GM12878 (cell line): Measurements from ENCODE around the gene KLHDC1.

Experiments
- PML ChIP-seq: IDR thresholded peaks from 2 replicates; pipeline ENCODE4 v1.6.1; 2012; ENCODE audit warnings: low read length, inconsistent platforms
- SP1 ChIP-seq: IDR thresholded peaks from one replicate; pipeline ENCODE4 v1.6.1; 2011; ENCODE audit warnings: low read depth, low read length
- TF ChIP-seq, protein P1 (sequence below): fragments of 450-650 bp; IDR thresholded peaks from 2 replicates; pipeline ENCODE4 v1.6.1; 2017; ENCODE audit warnings: antibody characterized with exemption, mild to moderate bottlenecking, moderate library complexity

DNA sequence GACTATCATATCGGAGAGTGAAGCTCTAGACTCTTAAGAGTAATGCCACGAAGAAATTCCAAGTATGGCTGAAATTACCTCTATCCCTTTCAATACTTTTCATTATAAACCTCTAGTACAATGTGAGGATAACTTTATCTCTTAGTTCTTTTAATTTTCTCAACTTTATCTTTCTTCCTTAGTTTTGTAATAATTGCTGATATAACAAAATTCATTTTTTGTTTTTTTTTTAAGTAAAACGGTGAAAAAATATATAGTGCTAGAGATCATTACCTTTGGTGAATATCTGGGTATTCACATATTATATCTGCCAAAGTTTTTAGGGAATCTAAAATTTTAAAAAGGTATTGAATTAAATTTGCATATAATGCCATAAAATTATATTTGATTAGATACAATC, 38.4 kb upstream of the KLHDC1 start:
- TF ChIP-seq SP1: no peak
- TF ChIP-seq, protein P1, sequence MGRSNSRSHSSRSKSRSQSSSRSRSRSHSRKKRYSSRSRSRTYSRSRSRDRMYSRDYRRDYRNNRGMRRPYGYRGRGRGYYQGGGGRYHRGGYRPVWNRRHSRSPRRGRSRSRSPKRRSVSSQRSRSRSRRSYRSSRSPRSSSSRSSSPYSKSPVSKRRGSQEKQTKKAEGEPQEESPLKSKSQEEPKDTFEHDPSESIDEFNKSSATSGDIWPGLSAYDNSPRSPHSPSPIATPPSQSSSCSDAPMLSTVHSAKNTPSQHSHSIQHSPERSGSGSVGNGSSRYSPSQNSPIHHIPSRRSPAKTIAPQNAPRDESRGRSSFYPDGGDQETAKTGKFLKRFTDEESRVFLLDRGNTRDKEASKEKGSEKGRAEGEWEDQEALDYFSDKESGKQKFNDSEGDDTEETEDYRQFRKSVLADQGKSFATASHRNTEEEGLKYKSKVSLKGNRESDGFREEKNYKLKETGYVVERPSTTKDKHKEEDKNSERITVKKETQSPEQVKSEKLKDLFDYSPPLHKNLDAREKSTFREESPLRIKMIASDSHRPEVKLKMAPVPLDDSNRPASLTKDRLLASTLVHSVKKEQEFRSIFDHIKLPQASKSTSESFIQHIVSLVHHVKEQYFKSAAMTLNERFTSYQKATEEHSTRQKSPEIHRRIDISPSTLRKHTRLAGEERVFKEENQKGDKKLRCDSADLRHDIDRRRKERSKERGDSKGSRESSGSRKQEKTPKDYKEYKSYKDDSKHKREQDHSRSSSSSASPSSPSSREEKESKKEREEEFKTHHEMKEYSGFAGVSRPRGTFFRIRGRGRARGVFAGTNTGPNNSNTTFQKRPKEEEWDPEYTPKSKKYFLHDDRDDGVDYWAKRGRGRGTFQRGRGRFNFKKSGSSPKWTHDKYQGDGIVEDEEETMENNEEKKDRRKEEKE: no peak
- TF ChIP-seq PML: no peak
